Uterus (tissue), 4 donors: Measurements from ENCODE around the gene PTPN18. TPM values are rescaled to one million over a fixed set of nuclear protein-coding genes. Genes with fewer than 3 reads are reported as not detected.

Source experiments
- DNase-seq, 2 donors: peaks; one replicate each; pipeline ENCODE4 v3.0.0-alpha.2; 2019 to 2020
- H3K27ac ChIP-seq, 2 donors: fragments of 200-600 bp; sonication (generic); 1 replicate in 1 of 2; 2 replicates in 1 of 2; pipeline ENCODE4 v1.5.1; 2016 to 2018
- H3K27me3 ChIP-seq, 2 donors: fragments of 200-600 bp; sonication (generic); one replicate each; pipeline ENCODE4 v1.5.1; 2018 to 2019; ENCODE audit warnings: control low read depth in 1 of 2
- H3K36me3 ChIP-seq, 2 donors: fragments of 200-600 bp; sonication (generic); one replicate each; pipeline ENCODE4 v1.5.1; 2019; ENCODE audit warnings: control low read depth in 1 of 2
- H3K4me1 ChIP-seq, 2 donors: fragments of 200-600 bp; sonication (generic); one replicate each; pipeline ENCODE4 v1.5.1; 2018 to 2019; ENCODE audit warnings: control low read depth in 1 of 2
- H3K4me3 ChIP-seq, 2 donors: fragments of 200-600 bp; sonication (generic); 1 replicate in 1 of 2; 2 replicates in 1 of 2; pipeline ENCODE4 v1.5.1; 2018 to 2019; ENCODE audit warnings: mild to moderate bottlenecking in 1 of 2
- H3K9me3 ChIP-seq, 2 donors: fragments of 200-600 bp; sonication (generic); one replicate each; pipeline ENCODE4 v1.5.1; 2019; ENCODE audit warnings: control low read depth in 1 of 2
- CTCF ChIP-seq, 4 experiments: fragments of 200-600 bp in 2 of 4; fragments of 450-650 bp in 2 of 4; sonication (generic) in 2 of 4; IDR thresholded peaks; one replicate each; pipeline ENCODE4 v1.5.1; 2016 to 2019; ENCODE audit warnings: antibody characterized with exemption in 4 of 4, mild to moderate bottlenecking in 2 of 4, moderate library complexity in 1 of 4
- POLR2A ChIP-seq, 2 donors: fragments of 450-650 bp; IDR thresholded peaks; one replicate each; pipeline ENCODE4 v1.6.1; 2016; ENCODE audit warnings: antibody characterized with exemption in 2 of 2, mild to moderate bottlenecking in 1 of 2, moderate library complexity in 1 of 2
- intact Hi-C: fragments of 100-400 bp; cut with DNase I; formaldehyde crosslinking; loops from one replicate; pipeline ENCODE4 v1.15.1; 2023; ENCODE audit warnings: low total_unique reads
- total RNA-seq, 4 donors: library from RNA; depleted of rRNA in 3 of 4; stranded (reverse); fragments of >200 nt in 3 of 4; gene quantifications; one replicate each; pipeline versions ENCODE4 v1.1.0 to v1.2.4, GENCODE V29; 2014 to 2023
- donor health status: DM: yes; HTN: yes; CAD: no.

PTPN18 gene
- total RNA-seq, 4 donors from 2014 or later = 29.6 to 65.6 (median 46.3) TPM

- TF ChIP-seq POLR2A (IDR thresholded peaks at IDR 0.05) = no peak
- no peak for TF ChIP-seq CTCF (IDR thresholded peaks at IDR 0.05)
- Histone ChIP-seq H3K36me3 (no peaks in the 10 kb centered on the region), H3K4me1 (peaks cover 0 to 2% of the 10 kb centered on the region in 2 donors), H3K27ac (no peak overlapping the region), H3K4me3 (no peak overlapping the region), H3K27me3 (no peaks in the 10 kb centered on the region), H3K9me3 (no peaks in the 10 kb centered on the region)
- intact Hi-C loops = loop anchor here (10.0 kb wide), 1 partner anchor 739 kb away; the partner anchor contains the start of gene PLEKHB2
- DNase-seq = no peak
Measured at GRCh38 chr2:130365963-130366362, 10.1 kb downstream of the PTPN18 start.

- Histone ChIP-seq H3K27ac (no peak overlapping the region), H3K36me3 (no peaks in the 10 kb centered on the region), H3K27me3 (no peaks in the 10 kb centered on the region), H3K4me1 (peaks cover 0 to 9% of the 10 kb centered on the region in 2 donors), H3K4me3 (no peak overlapping the region), H3K9me3 (no peaks in the 10 kb centered on the region)
- intact Hi-C loops = loop anchor here (10.0 kb wide), 1 partner anchor 738 kb away; the partner anchor contains the start of gene PLEKHB2
- no peak for TF ChIP-seq POLR2A (IDR thresholded peaks at IDR 0.05)
- no peak for TF ChIP-seq CTCF (IDR thresholded peaks at IDR 0.05)
- no peak for DNase-seq
Measured at GRCh38 chr2:130366720-130367119, 10.9 kb downstream of the PTPN18 start.

- H3K36me3 ChIP-seq = no peaks in the 10 kb centered on the region
- no peaks in the 10 kb centered on the region for H3K27me3 ChIP-seq
- DNase-seq = no peak
- TF ChIP-seq CTCF (IDR thresholded peaks at IDR 0.05) (no peak), POLR2A (IDR thresholded peaks at IDR 0.05) (no peak)
- H3K4me3 ChIP-seq = no peak overlapping the region
- no peaks in the 10 kb centered on the region for H3K9me3 ChIP-seq
- H3K27ac ChIP-seq = no peak overlapping the region
- intact Hi-C loops = loop anchor here (10.0 kb wide), 1 partner anchor 736 kb away; the partner anchor contains the start of gene PLEKHB2
- H3K4me1 ChIP-seq = peaks cover 5 to 18% of the 10 kb centered on the region in 2 donors
Measured at GRCh38 chr2:130368786-130369185, 12.9 kb downstream of the PTPN18 start.

- no peak for DNase-seq
- no peak overlapping the region for H3K4me3 ChIP-seq
- TF ChIP-seq CTCF (IDR thresholded peaks at IDR 0.05) (no peak), POLR2A (IDR thresholded peaks at IDR 0.05) (no peak)
- intact Hi-C loops = loop anchor here (10.0 kb wide), 1 partner anchor 735 kb away; the partner anchor contains the start of gene PLEKHB2
- peaks cover 5 to 19% of the 10 kb centered on the region in 2 donors for H3K4me1 ChIP-seq
- H3K27me3 ChIP-seq = no peaks in the 10 kb centered on the region
- no peaks in the 10 kb centered on the region for H3K36me3 ChIP-seq
- no peak overlapping the region for H3K27ac ChIP-seq
- no peaks in the 10 kb centered on the region for H3K9me3 ChIP-seq
Measured at GRCh38 chr2:130369311-130369964, 13.6 kb downstream of the PTPN18 start.

- Histone ChIP-seq H3K36me3 (no peaks in the 10 kb centered on the region), H3K4me3 (no peak overlapping the region), H3K4me1 (peaks cover 5 to 19% of the 10 kb centered on the region in 2 donors), H3K27ac (no peak overlapping the region), H3K27me3 (no peaks in the 10 kb centered on the region), H3K9me3 (no peaks in the 10 kb centered on the region)
- TF ChIP-seq CTCF (IDR thresholded peaks at IDR 0.05) (no peak), POLR2A (IDR thresholded peaks at IDR 0.05) (no peak)
- intact Hi-C loops = loop anchor here (10.0 kb wide), 1 partner anchor 735 kb away; the partner anchor contains the start of gene PLEKHB2
- no peak for DNase-seq
Measured at GRCh38 chr2:130369965-130370341, 14.1 kb downstream of the PTPN18 start.
